ENCODE measurements around the gene MYRF. TPM values are rescaled to one million over a fixed set of nuclear protein-coding genes. Genes with fewer than 3 reads are reported as not detected.

MYRF gene
- total and polyA plus RNA-seq, 2 of the 13 experiments (the other 11 are each of a cell fraction or from before 2014, with no cell fraction given): 10.2 to 25.9 TPM

DNA sequence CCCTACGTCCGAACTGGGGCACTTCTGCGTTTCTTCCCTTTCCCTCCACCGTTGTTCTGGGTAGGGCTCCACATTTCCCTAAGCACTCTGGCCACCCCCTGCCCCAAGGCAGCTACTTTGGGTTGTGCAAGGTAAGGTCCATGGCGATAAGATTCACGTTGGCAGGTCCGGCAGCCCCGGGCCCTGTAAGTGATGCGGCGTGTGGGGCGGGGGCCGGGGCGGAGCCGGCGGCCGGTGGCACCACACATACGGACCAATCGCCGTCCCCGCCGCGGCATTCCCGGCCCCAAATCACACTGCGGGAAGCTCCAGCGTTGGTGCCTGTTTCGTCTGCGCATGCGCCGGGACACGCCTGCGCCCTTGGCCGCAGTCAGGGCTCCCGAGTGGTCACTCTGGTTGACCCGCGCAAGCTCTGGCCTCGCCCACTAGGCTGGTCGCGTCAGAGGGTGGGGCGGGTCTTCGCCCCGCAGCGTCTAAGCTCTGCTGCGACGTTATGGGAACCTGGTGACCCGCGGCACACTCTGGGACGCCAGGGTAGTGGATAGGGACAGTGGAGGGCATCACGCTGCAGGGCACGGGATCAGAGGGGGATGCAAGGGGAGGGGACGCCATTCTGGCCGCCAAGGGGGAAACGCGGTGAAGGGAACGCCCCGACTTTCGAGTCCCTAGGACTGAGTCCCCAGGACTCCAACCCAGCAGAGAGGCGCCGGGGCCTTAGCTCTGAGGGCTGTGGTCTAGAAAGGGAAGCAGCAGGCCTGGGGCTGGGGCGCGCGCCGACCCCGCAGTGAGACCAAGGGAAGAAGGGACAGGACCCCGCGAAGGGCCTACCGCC, 62.7 kb downstream of the MYRF start:
- H3K79me2 ChIP-seq (ENCODE audit: insufficient read depth, low read length): peaks cover 25% of the 10 kb centered on the region
- TF ChIP-seq, protein P1, sequence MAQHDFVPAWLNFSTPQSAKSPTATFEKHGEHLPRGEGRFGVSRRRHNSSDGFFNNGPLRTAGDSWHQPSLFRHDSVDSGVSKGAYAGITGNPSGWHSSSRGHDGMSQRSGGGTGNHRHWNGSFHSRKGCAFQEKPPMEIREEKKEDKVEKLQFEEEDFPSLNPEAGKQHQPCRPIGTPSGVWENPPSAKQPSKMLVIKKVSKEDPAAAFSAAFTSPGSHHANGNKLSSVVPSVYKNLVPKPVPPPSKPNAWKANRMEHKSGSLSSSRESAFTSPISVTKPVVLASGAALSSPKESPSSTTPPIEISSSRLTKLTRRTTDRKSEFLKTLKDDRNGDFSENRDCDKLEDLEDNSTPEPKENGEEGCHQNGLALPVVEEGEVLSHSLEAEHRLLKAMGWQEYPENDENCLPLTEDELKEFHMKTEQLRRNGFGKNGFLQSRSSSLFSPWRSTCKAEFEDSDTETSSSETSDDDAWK (CRISPR knock-in tag; IDR thresholded peaks at IDR 0.05): no peak
- TF ChIP-seq ZNF256 (CRISPR knock-in tag; conservative IDR thresholded peaks at IDR 0.05): 0 out of 2 replicates have a peak, but pooled peaks have one; percentile 86
- TF ChIP-seq, protein P2, sequence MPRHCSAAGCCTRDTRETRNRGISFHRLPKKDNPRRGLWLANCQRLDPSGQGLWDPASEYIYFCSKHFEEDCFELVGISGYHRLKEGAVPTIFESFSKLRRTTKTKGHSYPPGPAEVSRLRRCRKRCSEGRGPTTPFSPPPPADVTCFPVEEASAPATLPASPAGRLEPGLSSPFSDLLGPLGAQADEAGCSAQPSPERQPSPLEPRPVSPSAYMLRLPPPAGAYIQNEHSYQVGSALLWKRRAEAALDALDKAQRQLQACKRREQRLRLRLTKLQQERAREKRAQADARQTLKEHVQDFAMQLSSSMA (CRISPR knock-in tag; IDR thresholded peaks at IDR 0.05): 0 out of 2 replicates have a peak, but pooled peaks have one; percentile 39
- no peak for TF ChIP-seq GTF2F1 (IDR thresholded peaks at IDR 0.05; ENCODE audit: low read length)
- no peak; the same call in 1 of the 2 replicates for TF ChIP-seq ZNF230 (CRISPR knock-in tag; IDR thresholded peaks at IDR 0.05)
- TF ChIP-seq ZNF136 (CRISPR knock-in tag; IDR thresholded peaks at IDR 0.05; ENCODE audit: low read depth): peak; percentile 3; the same call in 1 of the 2 replicates
- TF ChIP-seq, protein P3, sequence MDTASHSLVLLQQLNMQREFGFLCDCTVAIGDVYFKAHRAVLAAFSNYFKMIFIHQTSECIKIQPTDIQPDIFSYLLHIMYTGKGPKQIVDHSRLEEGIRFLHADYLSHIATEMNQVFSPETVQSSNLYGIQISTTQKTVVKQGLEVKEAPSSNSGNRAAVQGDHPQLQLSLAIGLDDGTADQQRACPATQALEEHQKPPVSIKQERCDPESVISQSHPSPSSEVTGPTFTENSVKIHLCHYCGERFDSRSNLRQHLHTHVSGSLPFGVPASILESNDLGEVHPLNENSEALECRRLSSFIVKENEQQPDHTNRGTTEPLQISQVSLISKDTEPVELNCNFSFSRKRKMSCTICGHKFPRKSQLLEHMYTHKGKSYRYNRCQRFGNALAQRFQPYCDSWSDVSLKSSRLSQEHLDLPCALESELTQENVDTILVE (CRISPR knock-in tag; IDR thresholded peaks at IDR 0.05): no peak
- TF ChIP-seq FOXJ3 (CRISPR knock-in tag; IDR thresholded peaks at IDR 0.05; ENCODE audit: borderline replicate concordance): peak; percentile 61
- TF ChIP-seq ZSCAN25 (CRISPR knock-in tag; IDR thresholded peaks at IDR 0.05): no peak; the same call in 1 of the 2 replicates
- peak; percentile 71; the same call in 1 of the 2 replicates for TF ChIP-seq ZNF589 (CRISPR knock-in tag; conservative IDR thresholded peaks at IDR 0.05)
- TF ChIP-seq NAIF1 (CRISPR knock-in tag; IDR thresholded peaks at IDR 0.05; ENCODE audit: borderline replicate concordance): 0 out of 2 replicates have a peak, but pooled peaks have one; percentile 59
- no peak for TF ChIP-seq ZNF160 (CRISPR knock-in tag; IDR thresholded peaks at IDR 0.05)
- TF ChIP-seq, protein P4, sequence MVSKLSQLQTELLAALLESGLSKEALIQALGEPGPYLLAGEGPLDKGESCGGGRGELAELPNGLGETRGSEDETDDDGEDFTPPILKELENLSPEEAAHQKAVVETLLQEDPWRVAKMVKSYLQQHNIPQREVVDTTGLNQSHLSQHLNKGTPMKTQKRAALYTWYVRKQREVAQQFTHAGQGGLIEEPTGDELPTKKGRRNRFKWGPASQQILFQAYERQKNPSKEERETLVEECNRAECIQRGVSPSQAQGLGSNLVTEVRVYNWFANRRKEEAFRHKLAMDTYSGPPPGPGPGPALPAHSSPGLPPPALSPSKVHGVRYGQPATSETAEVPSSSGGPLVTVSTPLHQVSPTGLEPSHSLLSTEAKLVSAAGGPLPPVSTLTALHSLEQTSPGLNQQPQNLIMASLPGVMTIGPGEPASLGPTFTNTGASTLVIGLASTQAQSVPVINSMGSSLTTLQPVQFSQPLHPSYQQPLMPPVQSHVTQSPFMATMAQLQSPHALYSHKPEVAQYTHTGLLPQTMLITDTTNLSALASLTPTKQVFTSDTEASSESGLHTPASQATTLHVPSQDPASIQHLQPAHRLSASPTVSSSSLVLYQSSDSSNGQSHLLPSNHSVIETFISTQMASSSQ (IDR thresholded peaks at IDR 0.05; ENCODE audit: low read depth): no peak
- TF ChIP-seq, protein P4 (CRISPR knock-in tag; IDR thresholded peaks at IDR 0.05; ENCODE audit: borderline replicate concordance): peak; percentile 62; the same call in 1 of the 2 replicates
- TF ChIP-seq FLYWCH1 (CRISPR knock-in tag; IDR thresholded peaks at IDR 0.05): no peak

More for the DNA sequence above, 62.7 kb downstream of the MYRF start:
- BruUV-seq (replicated peaks): no TSS peak
- peak; percentile 87 for ATAC-seq
- Histone ChIP-seq H3K27me3 (ENCODE audit: control insufficient read depth in 1 of 2, insufficient read depth in 2 of 2, low read length in 2 of 2) (no peaks in the 10 kb centered on the region; a peak in 1 of 5 replicates), H3K4me3 (replicated peaks in 1 of 3; ENCODE audit: insufficient read depth in 1 of 3, low read depth in 2 of 3, low read length in 3 of 3) (peak overlapping the region; percentile 74 to 94 (median 81)), H2AFZ (ENCODE audit: low read length) (no peak overlapping the region), H3K4me1 (ENCODE audit: insufficient read depth, low read length) (peaks cover 41% of the 10 kb centered on the region), H3K27ac (ENCODE audit: extremely low read length, insufficient read depth, low read length) (peak overlapping the region; percentile 99), H3K9ac (ENCODE audit: insufficient read depth, low read depth, low read length) (peak overlapping the region; percentile 98), H3K9me3 (ENCODE audit: low read length) (no peaks in the 10 kb centered on the region), H3K4me2 (ENCODE audit: low read depth, low read length) (peak overlapping the region; percentile 99), H4K20me1 (ENCODE audit: insufficient read depth, low read length) (no peaks in the 10 kb centered on the region), H3K36me3 (replicated peaks in 1 of 2; ENCODE audit: control insufficient read depth in 1 of 2, insufficient read depth in 2 of 2, low read length in 2 of 2) (peaks cover 16 to 34% of the 10 kb centered on the region in 2 experiments)
- ChIA-PET CTCF (ENCODE audit: low intra/inter-chr PET ratio, low total read pairs) (no interaction called here), POLR2A (interaction anchor here (0.8 to 5.8 kb wide), 36 partner anchors 8 to 830 kb away, joined by 3 to 50 read pairs (median 6); partner anchors contain the start of genes AHNAK, BEST1, CPSF7 and FADS2)
- intact Hi-C loops (cut with micrococcal nuclease; ENCODE audit: unreplicated experiment): no loop called here
- FAIRE-seq: peak; percentile 69
- in situ Hi-C loops (cut with HindIII; ENCODE audit: extremely low pct_ligation_motif_present, low pct_unique_long_range_greater_than_20kb): no loop called here
- 10% methylated on average over 14 of the region's 66 CpGs for WGBS (ENCODE audit: low lambda C conversion rate)
- peak; percentile 96 for DNase-seq (ENCODE audit: low spot score)

Measured in HepG2 (cell line).